IMR-90 (cell line): Measurements from ENCODE around the gene ZNF618.

ENCODE experiments used
- BHLHE40 ChIP-seq: fragments of 150-350 bp; IDR thresholded peaks from 2 replicates; pipeline ENCODE4 v1.6.1; 2016; ENCODE audit warnings: mild to moderate bottlenecking, low read depth, low read length
- CEBPB ChIP-seq: IDR thresholded peaks from 2 replicates; pipeline ENCODE4 v1.6.1; 2012; ENCODE audit warnings: low read depth, low read length, improper control_type of control experiment
- MAFK ChIP-seq: IDR thresholded peaks from 2 replicates; pipeline ENCODE4 v1.6.1; 2012; ENCODE audit warnings: low read depth, low read length, improper control_type of control experiment
- MAZ ChIP-seq: IDR thresholded peaks from 2 replicates; pipeline ENCODE4 v1.6.1; 2012; ENCODE audit warnings: low read depth, mild to moderate bottlenecking, low read length, improper control_type of control experiment, moderate library complexity, borderline replicate concordance
- MXI1 ChIP-seq: IDR thresholded peaks from 2 replicates; pipeline ENCODE4 v1.6.1; 2012; ENCODE audit warnings: low read depth, mild to moderate bottlenecking, low read length, moderate library complexity, borderline replicate concordance
- NFE2L2 ChIP-seq: fragments of 150-350 bp; IDR thresholded peaks from 2 replicates; pipeline ENCODE4 v1.6.1; 2016; ENCODE audit warnings: low read depth, mild to moderate bottlenecking, low read length
- POLR2A ChIP-seq: IDR thresholded peaks from 2 replicates; pipeline ENCODE4 v1.6.1; 2012; ENCODE audit warnings: mild to moderate bottlenecking, low read depth, low read length
- RAD21 ChIP-seq: IDR thresholded peaks from 2 replicates; pipeline ENCODE4 v1.6.1; 2012; ENCODE audit warnings: low read length, improper control_type of control experiment
- RCOR1 ChIP-seq: IDR thresholded peaks from 2 replicates; pipeline ENCODE4 v1.6.1; 2012; ENCODE audit warnings: mild to moderate bottlenecking, low read length, improper control_type of control experiment; ENCODE audit not compliant: insufficient replicate concordance
- RFX5 ChIP-seq: IDR thresholded peaks from 2 replicates; pipeline ENCODE4 v1.8.0; 2012; ENCODE audit warnings: low read depth, mild to moderate bottlenecking, low read length, moderate library complexity
- SMC3 ChIP-seq: fragments of 150-350 bp; IDR thresholded peaks from 2 replicates; pipeline ENCODE4 v1.6.1; 2016; ENCODE audit warnings: low read depth, mild to moderate bottlenecking, antibody characterized with exemption, low read length, moderate library complexity
- TF ChIP-seq, protein P1 (sequence below): conservative IDR thresholded peaks from 2 replicates; pipeline ENCODE4 v1.5.1; 2012; ENCODE audit warnings: mild to moderate bottlenecking, low read depth, low read length, improper control_type of control experiment

DNA sequence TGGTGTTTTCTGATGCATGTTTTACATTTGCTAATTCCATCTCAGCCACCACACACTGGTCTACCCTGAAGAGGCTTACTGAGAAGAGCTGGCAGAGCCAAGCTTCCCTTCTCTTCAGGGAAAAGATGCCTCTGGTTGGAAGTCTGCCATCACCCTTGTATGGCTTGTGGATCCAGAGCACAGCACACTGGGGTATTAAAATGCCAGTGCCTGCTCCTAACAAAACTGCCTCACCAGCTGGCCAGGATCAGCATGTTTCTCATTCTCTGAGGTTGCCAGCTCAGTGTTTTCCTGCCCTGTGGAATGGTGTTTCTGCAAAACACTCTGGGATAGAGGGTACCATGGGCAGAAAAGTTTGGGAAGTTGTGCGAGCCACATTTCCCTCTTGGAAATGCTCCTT, 31.6 kb upstream of the ZNF618 start:
- TF ChIP-seq POLR2A (no peak), BHLHE40 (no peak), SMC3 (no peak), MXI1 (no peak), RCOR1 (no peak), RAD21 (no peak), MAZ (no peak), CEBPB (no peak), MAFK (no peak), RFX5 (no peak), NFE2L2 (no peak)
- TF ChIP-seq, protein P1, sequence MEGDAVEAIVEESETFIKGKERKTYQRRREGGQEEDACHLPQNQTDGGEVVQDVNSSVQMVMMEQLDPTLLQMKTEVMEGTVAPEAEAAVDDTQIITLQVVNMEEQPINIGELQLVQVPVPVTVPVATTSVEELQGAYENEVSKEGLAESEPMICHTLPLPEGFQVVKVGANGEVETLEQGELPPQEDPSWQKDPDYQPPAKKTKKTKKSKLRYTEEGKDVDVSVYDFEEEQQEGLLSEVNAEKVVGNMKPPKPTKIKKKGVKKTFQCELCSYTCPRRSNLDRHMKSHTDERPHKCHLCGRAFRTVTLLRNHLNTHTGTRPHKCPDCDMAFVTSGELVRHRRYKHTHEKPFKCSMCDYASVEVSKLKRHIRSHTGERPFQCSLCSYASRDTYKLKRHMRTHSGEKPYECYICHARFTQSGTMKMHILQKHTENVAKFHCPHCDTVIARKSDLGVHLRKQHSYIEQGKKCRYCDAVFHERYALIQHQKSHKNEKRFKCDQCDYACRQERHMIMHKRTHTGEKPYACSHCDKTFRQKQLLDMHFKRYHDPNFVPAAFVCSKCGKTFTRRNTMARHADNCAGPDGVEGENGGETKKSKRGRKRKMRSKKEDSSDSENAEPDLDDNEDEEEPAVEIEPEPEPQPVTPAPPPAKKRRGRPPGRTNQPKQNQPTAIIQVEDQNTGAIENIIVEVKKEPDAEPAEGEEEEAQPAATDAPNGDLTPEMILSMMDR, result no peak
